Keratinocyte (primary cell): ENCODE measurements around the gene ADRB2. TPM values are rescaled to one million over a fixed set of nuclear protein-coding genes. Genes with fewer than 3 reads are reported as not detected.

Experiments used
- DNase-seq: peaks from one replicate; pipeline ENCODE4 v3.0.0-alpha.2; 2011; ENCODE audit warnings: low read depth, missing footprints, low spot score
- FAIRE-seq: peaks from 2 replicates; lab custom pipeline; 2011; peaks lifted over from hg19 to GRCh38; lab: Jason Lieb, UNC
- H2AFZ ChIP-seq: 2 replicates; pipeline ENCODE4 v1.6.0; 2012; ENCODE audit warnings: low read length, control low read depth, inconsistent platforms; ENCODE audit not compliant: control insufficient read depth
- H3K27ac ChIP-seq: 2 replicates; pipeline ENCODE4 v1.5.1; 2011; ENCODE audit warnings: low read length; ENCODE audit not compliant: control insufficient read depth, insufficient read depth
- H3K27me3 ChIP-seq: 3 replicates; pipeline ENCODE4 v1.6.0; 2011; ENCODE audit warnings: low read length; ENCODE audit not compliant: control insufficient read depth, insufficient read depth; ENCODE audit errors: extremely low read depth
- H3K36me3 ChIP-seq, 2 experiments: 2 replicates in 1 of 2; 3 replicates in 1 of 2; pipeline ENCODE4 v1.5.1; 2011; ENCODE audit warnings: low read length in 2 of 2, mild to moderate bottlenecking in 1 of 2; ENCODE audit not compliant: control insufficient read depth in 2 of 2, insufficient read depth in 2 of 2; ENCODE audit errors: extremely low read depth in 1 of 2
- H3K4me1 ChIP-seq: 3 replicates; pipeline ENCODE4 v1.5.1; 2011; ENCODE audit warnings: low read length; ENCODE audit not compliant: control insufficient read depth, insufficient read depth; ENCODE audit errors: extremely low read depth
- H3K4me2 ChIP-seq: 3 replicates; pipeline ENCODE4 v1.6.0; 2011; ENCODE audit warnings: low read depth, low read length; ENCODE audit not compliant: control insufficient read depth, insufficient read depth; ENCODE audit errors: extremely low read depth
- H3K4me3 ChIP-seq, 3 experiments: fragments of 200-600 bp in 1 of 3; sonication (generic) in 1 of 3; 2 replicates in 2 of 3; 3 replicates in 1 of 3; pipeline ENCODE4 v1.5.1; 2011 to 2016; ENCODE audit warnings: low read length in 3 of 3, mild to moderate bottlenecking in 3 of 3, control low read depth in 2 of 3, inconsistent platforms in 1 of 3, low read depth in 1 of 3, mixed read lengths in 1 of 3, mixed run types in 1 of 3, moderate library complexity in 1 of 3; ENCODE audit not compliant: control insufficient read depth in 2 of 3, insufficient read depth in 2 of 3; ENCODE audit errors: extremely low read depth in 1 of 3
- H3K79me2 ChIP-seq: 2 replicates; pipeline ENCODE4 v1.6.0; 2012; ENCODE audit warnings: low read length; ENCODE audit not compliant: control insufficient read depth, insufficient read depth
- H3K9ac ChIP-seq: 3 replicates; pipeline ENCODE4 v1.6.0; 2011; ENCODE audit warnings: low read length; ENCODE audit not compliant: control insufficient read depth, insufficient read depth; ENCODE audit errors: extremely low read depth
- H3K9me1 ChIP-seq: 3 replicates; pipeline ENCODE4 v1.6.0; 2011; ENCODE audit warnings: low read length; ENCODE audit not compliant: control insufficient read depth, insufficient read depth; ENCODE audit errors: extremely low read depth
- H3K9me3 ChIP-seq: 2 replicates; pipeline ENCODE4 v1.5.1; 2012; ENCODE audit warnings: low read depth, low read length; ENCODE audit not compliant: control insufficient read depth
- H4K20me1 ChIP-seq: 3 replicates; pipeline ENCODE4 v1.6.0; 2011; ENCODE audit warnings: low read length; ENCODE audit not compliant: control insufficient read depth, insufficient read depth; ENCODE audit errors: extremely low read depth
- CTCF ChIP-seq, 3 experiments: IDR thresholded peaks in 1 of 3; conservative IDR thresholded peaks in 1 of 3; optimal IDR thresholded peaks in 1 of 3; 2 replicates in 2 of 3; 3 replicates in 1 of 3; pipeline versions ENCODE3 to v1.5.1; 2011; ENCODE audit warnings: low read length in 3 of 3, mild to moderate bottlenecking in 3 of 3, moderate library complexity in 2 of 3, control low read depth in 1 of 3, inconsistent platforms in 1 of 3; ENCODE audit not compliant: insufficient read depth in 2 of 3; ENCODE audit errors: extremely low read depth in 1 of 3
- EZH2 ChIP-seq: IDR thresholded peaks from one replicate; pipeline ENCODE4 v1.6.1; 2012; ENCODE audit warnings: inconsistent platforms, mild to moderate bottlenecking, low read length, moderate library complexity
- dilution Hi-C: fragments of 300-500 bp; cut with MboI; formaldehyde crosslinking; loops from one replicate; pipeline ENCODE4 v1.7.0; 2020; ENCODE audit warnings: low sequenced_read_pairs; ENCODE audit not compliant: extremely low pct_ligation_motif_present
- polyA plus RNA-seq, 5 experiments: library from polyadenylated mRNA; depleted of rRNA in 3 of 5; stranded (reverse) in 3 of 5; stranded (forward) in 1 of 5; unstranded in 1 of 5; fragments of >200 nt; gene quantifications; 1 replicate in 1 of 5; 2 replicates in 3 of 5; 3 replicates in 1 of 5; pipeline versions ENCODE4 v1.2.1 to v1.2.3, GENCODE V29; 2011 to 2012; ENCODE audit warnings: missing spikeins in 2 of 5, low read depth in 1 of 5, low replicate concordance in 1 of 5

ADRB2 gene
- polyA plus RNA-seq, 1 donor (not counting 4 experiments of a cell fraction or from before 2014, with no cell fraction given): 39.7 TPM

GRCh38 chr5:148815086-148815485, 11.3 kb upstream of the ADRB2 start:
- Histone ChIP-seq H3K9ac (no peak overlapping the region), H3K9me1 (no peaks in the 10 kb centered on the region), H4K20me1 (no peaks in the 10 kb centered on the region), H3K4me1 (peaks cover 2% of the 10 kb centered on the region), H3K79me2 (no peaks in the 10 kb centered on the region), H3K4me2 (no peak overlapping the region), H3K27ac (no peak overlapping the region), H3K4me3 (no peak overlapping the region), H2AFZ (no peak overlapping the region), H3K36me3 (no peaks in the 10 kb centered on the region), H3K27me3 (no peaks in the 10 kb centered on the region), H3K9me3 (no peaks in the 10 kb centered on the region)
- no peak for TF ChIP-seq EZH2
- TF ChIP-seq CTCF (optimal IDR thresholded peaks at IDR 0.05 in 1 of 3, IDR thresholded peaks at IDR 0.05 in 1 of 3, conservative IDR thresholded peaks at IDR 0.05 in 1 of 3; ENCODE audit: extremely low read depth in 1 of 3, insufficient read depth in 2 of 3, low read length in 3 of 3): no peak
- FAIRE-seq (no peak), DNase-seq (no peak)
- dilution Hi-C loops: no loop called here

GRCh38 chr5:148815578-148815977, 10.8 kb upstream of the ADRB2 start:
- Histone ChIP-seq H3K9me1 (no peaks in the 10 kb centered on the region), H3K27ac (no peak overlapping the region), H3K27me3 (no peaks in the 10 kb centered on the region), H4K20me1 (no peaks in the 10 kb centered on the region), H2AFZ (no peak overlapping the region), H3K4me3 (no peak overlapping the region), H3K4me1 (no peaks in the 10 kb centered on the region), H3K9ac (no peak overlapping the region), H3K79me2 (no peaks in the 10 kb centered on the region), H3K9me3 (no peaks in the 10 kb centered on the region), H3K4me2 (no peak overlapping the region), H3K36me3 (no peaks in the 10 kb centered on the region)
- no peak for TF ChIP-seq EZH2
- TF ChIP-seq CTCF (optimal IDR thresholded peaks at IDR 0.05 in 1 of 3, IDR thresholded peaks at IDR 0.05 in 1 of 3, conservative IDR thresholded peaks at IDR 0.05 in 1 of 3; ENCODE audit: extremely low read depth in 1 of 3, insufficient read depth in 2 of 3, low read length in 3 of 3): no peak
- dilution Hi-C loops: no loop called here
- FAIRE-seq (no peak), DNase-seq (no peak)
